WERI-Rb-1 (cell line): ENCODE results near the gene ADGRV1.

ENCODE experiments used
- DNase-seq: peaks from one replicate; pipeline ENCODE4 v3.0.0-alpha.2; 2020
- H3K27ac ChIP-seq: fragments of 250-450 bp; sonication (Bioruptor Pico); 2 replicates; pipeline ENCODE4 v1.5.1; 2020; ENCODE audit warnings: mild to moderate bottlenecking, moderate library complexity
- H3K27me3 ChIP-seq: fragments of 250-450 bp; sonication (Bioruptor Pico); 2 replicates; pipeline ENCODE4 v1.5.1; 2021; ENCODE audit warnings: mild to moderate bottlenecking, low read depth, moderate library complexity; ENCODE audit not compliant: insufficient read depth, severe bottlenecking
- H3K36me3 ChIP-seq: fragments of 250-450 bp; sonication (Bioruptor Pico); 2 replicates; pipeline ENCODE4 v1.5.1; 2020; ENCODE audit warnings: mild to moderate bottlenecking, moderate library complexity
- H3K4me3 ChIP-seq: 2 replicates; pipeline ENCODE4 v1.5.1; 2011; ENCODE audit warnings: low read depth, mild to moderate bottlenecking, control low read depth, low read length
- H3K9me3 ChIP-seq: fragments of 250-450 bp; sonication (Bioruptor Pico); 2 replicates; pipeline ENCODE4 v1.5.1; 2021; ENCODE audit warnings: mild to moderate bottlenecking, moderate library complexity; ENCODE audit not compliant: severe bottlenecking
- TF ChIP-seq, protein P1 (sequence below): IDR thresholded peaks from 2 replicates; pipeline ENCODE4 v1.5.1; 2011; ENCODE audit warnings: low read depth, mild to moderate bottlenecking, control low read depth, inconsistent platforms, low read length

The ADGRV1 gene

DNA sequence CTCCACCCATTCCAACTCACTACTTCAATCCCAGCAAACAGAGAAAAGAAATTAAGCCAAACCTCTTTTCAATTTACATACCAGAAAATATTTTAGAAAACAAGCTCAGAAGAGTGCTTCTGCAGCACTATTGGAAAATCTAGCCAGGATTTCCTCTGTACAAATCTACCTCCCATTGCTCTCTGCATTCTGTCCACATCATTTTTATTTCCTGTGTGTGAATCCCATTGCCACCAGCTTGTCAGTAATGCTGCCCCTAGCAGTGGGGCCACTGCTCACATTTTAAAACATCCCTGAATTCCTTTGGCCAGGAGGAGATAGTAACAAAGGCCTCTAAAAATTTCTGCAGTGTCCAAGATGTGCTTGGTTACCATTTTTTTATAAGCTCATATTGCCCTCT is 592.0 kb downstream of the ADGRV1 start:
- TF ChIP-seq, protein P1, sequence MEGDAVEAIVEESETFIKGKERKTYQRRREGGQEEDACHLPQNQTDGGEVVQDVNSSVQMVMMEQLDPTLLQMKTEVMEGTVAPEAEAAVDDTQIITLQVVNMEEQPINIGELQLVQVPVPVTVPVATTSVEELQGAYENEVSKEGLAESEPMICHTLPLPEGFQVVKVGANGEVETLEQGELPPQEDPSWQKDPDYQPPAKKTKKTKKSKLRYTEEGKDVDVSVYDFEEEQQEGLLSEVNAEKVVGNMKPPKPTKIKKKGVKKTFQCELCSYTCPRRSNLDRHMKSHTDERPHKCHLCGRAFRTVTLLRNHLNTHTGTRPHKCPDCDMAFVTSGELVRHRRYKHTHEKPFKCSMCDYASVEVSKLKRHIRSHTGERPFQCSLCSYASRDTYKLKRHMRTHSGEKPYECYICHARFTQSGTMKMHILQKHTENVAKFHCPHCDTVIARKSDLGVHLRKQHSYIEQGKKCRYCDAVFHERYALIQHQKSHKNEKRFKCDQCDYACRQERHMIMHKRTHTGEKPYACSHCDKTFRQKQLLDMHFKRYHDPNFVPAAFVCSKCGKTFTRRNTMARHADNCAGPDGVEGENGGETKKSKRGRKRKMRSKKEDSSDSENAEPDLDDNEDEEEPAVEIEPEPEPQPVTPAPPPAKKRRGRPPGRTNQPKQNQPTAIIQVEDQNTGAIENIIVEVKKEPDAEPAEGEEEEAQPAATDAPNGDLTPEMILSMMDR = no peak
- Histone ChIP-seq H3K27ac (no peak overlapping the region), H3K36me3 (peaks cover 10% of the 10 kb centered on the region), H3K27me3 (no peaks in the 10 kb centered on the region), H3K4me3 (no peak overlapping the region), H3K9me3 (no peaks in the 10 kb centered on the region)
- DNase-seq = no peak

DNA sequence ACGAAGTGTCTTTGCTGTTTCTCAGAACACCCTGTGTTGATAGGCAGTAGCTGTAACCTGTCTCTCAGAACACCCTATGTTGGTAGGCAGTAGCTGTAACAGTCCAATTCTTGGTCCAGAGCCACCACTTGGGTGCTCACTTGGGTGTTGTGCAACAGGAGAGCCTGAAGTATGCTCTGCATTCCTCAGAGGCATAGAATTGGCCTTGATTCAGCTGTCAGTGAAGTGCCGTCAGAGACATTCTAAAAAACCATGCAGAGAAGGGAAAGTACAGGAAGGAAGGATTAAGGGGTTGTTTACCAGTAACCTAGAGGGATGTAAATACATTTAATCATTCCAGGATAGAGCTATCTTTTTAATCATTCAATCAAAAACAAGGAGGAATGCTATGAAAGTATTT is 593.4 kb downstream of the ADGRV1 start:
- TF ChIP-seq, protein P1 = no peak
- Histone ChIP-seq H3K36me3 (peaks cover 12% of the 10 kb centered on the region), H3K4me3 (no peak overlapping the region), H3K27ac (no peak overlapping the region), H3K9me3 (no peaks in the 10 kb centered on the region), H3K27me3 (no peaks in the 10 kb centered on the region)
- DNase-seq = no peak

DNA sequence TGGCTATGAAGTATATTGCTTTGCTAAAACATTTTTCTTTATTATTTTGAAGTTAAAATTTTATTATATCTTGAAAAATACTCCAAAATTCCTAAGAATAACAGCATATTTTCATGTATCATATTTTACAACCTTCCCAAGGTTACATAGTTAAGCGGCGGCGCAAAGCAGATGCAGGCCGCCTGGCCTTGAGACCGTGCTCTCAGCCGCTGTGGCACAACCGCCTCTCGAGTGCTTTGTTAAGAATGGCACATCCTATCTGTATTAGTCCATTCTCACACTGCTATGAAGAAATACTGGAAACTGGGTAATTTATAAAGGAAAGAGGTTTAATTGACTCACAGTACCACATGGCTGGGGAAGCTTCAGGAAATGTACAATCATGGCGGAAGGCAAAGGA is 595.7 kb downstream of the ADGRV1 start:
- Histone ChIP-seq H3K27me3 (no peaks in the 10 kb centered on the region), H3K4me3 (no peak overlapping the region), H3K9me3 (no peaks in the 10 kb centered on the region), H3K36me3 (peaks cover 23% of the 10 kb centered on the region), H3K27ac (no peak overlapping the region)
- DNase-seq = no peak
- TF ChIP-seq, protein P1 = no peak

DNA sequence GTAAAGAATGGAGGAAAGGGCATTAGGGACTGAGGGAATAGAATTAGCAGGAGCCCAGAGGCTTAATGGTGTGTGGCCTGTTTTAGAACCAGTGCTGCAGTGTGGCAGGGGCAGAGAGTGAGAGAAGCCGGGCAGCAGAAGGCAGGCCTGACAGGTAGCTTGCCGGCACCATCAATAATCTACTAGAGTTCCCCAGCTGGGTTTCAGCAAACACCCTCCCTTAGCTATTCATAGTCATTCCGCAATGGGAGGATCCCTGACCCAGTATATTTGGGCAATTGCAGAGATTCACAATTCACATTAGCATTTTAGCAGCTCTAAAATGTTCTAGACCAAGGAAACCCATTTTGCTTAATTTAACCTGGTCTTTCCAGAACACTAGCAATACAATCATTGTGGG is 596.7 kb downstream of the ADGRV1 start:
- Histone ChIP-seq H3K27ac (no peak overlapping the region), H3K27me3 (no peaks in the 10 kb centered on the region), H3K9me3 (no peaks in the 10 kb centered on the region), H3K4me3 (no peak overlapping the region), H3K36me3 (peaks cover 23% of the 10 kb centered on the region)
- no peak for DNase-seq
- TF ChIP-seq, protein P1 = no peak

DNA sequence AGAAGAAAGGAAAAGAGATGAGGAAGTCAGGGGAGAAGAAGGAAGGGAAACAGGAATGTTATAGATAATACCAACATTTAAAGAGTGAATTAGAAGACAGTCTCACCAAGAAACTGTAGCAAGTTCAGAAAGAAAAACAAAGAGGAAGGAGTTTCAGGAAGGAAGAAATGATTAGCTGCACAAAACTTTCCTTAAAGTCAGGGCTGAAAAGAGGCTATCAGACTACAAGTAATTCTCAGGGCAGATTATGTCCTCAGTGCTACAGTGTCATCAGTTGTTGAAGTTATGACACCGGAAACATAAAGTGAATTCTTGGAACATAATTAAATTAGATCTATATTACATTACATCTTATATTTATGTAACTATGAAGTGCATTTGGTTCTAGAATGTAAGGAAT is 597.6 kb downstream of the ADGRV1 start:
- no peak for DNase-seq
- TF ChIP-seq, protein P1 = no peak
- Histone ChIP-seq H3K36me3 (peaks cover 23% of the 10 kb centered on the region), H3K27ac (no peak overlapping the region), H3K9me3 (no peaks in the 10 kb centered on the region), H3K4me3 (no peak overlapping the region), H3K27me3 (no peaks in the 10 kb centered on the region)

DNA sequence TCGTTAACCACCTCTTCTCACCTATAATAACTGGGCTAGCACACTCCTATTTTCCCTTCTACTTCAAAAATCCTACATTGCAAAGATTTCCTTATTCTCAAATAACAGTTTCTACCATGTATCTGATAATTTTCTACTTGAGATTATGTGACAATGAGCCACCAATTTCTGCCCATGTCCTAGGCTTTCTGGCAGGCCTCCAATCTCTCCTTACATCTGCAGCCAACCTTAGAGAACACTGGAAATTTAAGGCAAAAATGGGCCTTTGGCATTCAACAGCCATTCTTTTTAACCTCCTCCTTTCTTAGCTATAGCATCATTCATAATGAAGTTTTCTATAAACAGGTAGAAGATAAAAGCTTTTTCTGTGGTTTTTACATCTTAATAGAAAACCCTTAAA is 599.4 kb downstream of the ADGRV1 start:
- Histone ChIP-seq H3K27me3 (no peaks in the 10 kb centered on the region), H3K9me3 (no peaks in the 10 kb centered on the region)

More for the DNA sequence above, 599.4 kb downstream of the ADGRV1 start:
- Histone ChIP-seq H3K36me3 (peaks cover 23% of the 10 kb centered on the region), H3K4me3 (no peak overlapping the region), H3K27ac (no peak overlapping the region)
- TF ChIP-seq, protein P1 = no peak
- DNase-seq = no peak
